Measurements from ENCODE around the gene AGER. TPM values are rescaled to one million over a fixed set of nuclear protein-coding genes. Genes with fewer than 3 reads are reported as not detected.

Gene AGER
- total and polyA plus RNA-seq, 9 of the 15 experiments (the other 6 are each of a cell fraction or from before 2014, with no cell fraction given) = 1.2 to 11.5 (median 4.1) TPM

GRCh38 chr6:32177183-32177787, 6.8 kb downstream of the AGER start (continued):
- TF ChIP-seq ZNF609 (CRISPR knock-in tag; IDR thresholded peaks at IDR 0.05; ENCODE audit: borderline replicate concordance) (no peak), FOXA1 (IDR thresholded peaks at IDR 0.05; ENCODE audit: borderline replicate concordance) (no peak), IFI16 (CRISPR knock-in tag; IDR thresholded peaks at IDR 0.05) (0 out of 2 replicates have a peak, but pooled peaks have one; percentile 31), ZNF143 (CRISPR knock-in tag; IDR thresholded peaks at IDR 0.05) (no peak), LCOR (CRISPR knock-in tag; IDR thresholded peaks at IDR 0.05) (no peak; the same call in 1 of the 2 replicates), NFIX (CRISPR knock-in tag; IDR thresholded peaks at IDR 0.05; ENCODE audit: low read depth) (no peak), ZNF232 (CRISPR knock-in tag; IDR thresholded peaks at IDR 0.05) (no peak), PHF8 (IDR thresholded peaks at IDR 0.05; ENCODE audit: borderline replicate concordance, low read length) (peak; percentile 61; the same call in 1 of the 2 replicates), FOXM1 (IDR thresholded peaks at IDR 0.05; ENCODE audit: low read depth) (peak; percentile 8; the same call in 1 of the 2 replicates), FOXM1 (CRISPR knock-in tag; IDR thresholded peaks at IDR 0.05; ENCODE audit: low read depth) (peak; percentile 64; the same call in 1 of the 2 replicates), ZBTB7A (IDR thresholded peaks at IDR 0.05; ENCODE audit: borderline replicate concordance, control insufficient read depth, low read depth, low read length) (peak; percentile 70), SMAD2 (IDR thresholded peaks at IDR 0.05; ENCODE audit: low read depth, low read length) (no peak), SP1 (CRISPR knock-in tag; IDR thresholded peaks at IDR 0.05) (peak; percentile 69), LARP7 (IDR thresholded peaks at IDR 0.05) (no peak), SMAD1 (IDR thresholded peaks at IDR 0.05; ENCODE audit: low read depth, low read length, partially characterized antibody) (peak; percentile 9), VEZF1 (CRISPR knock-in tag; IDR thresholded peaks at IDR 0.05) (peak; percentile 59; the same call in 1 of the 2 replicates), DMBX1 (CRISPR knock-in tag; IDR thresholded peaks at IDR 0.05; ENCODE audit: borderline replicate concordance) (peak; percentile 60), GTF3C2 (IDR thresholded peaks at IDR 0.05; ENCODE audit: borderline replicate concordance, extremely low read depth, insufficient read length) (no peak), CC2D1A (IDR thresholded peaks at IDR 0.05) (no peak), POLR2AphosphoS2 (IDR thresholded peaks at IDR 0.05; ENCODE audit: low read length) (no peak)
